A172 (cell line): ENCODE measurements around the gene CCDC106. TPM values are rescaled to one million over a fixed set of nuclear protein-coding genes. Genes with fewer than 3 reads are reported as not detected.

Source experiments
- DNase-seq: peaks from one replicate; pipeline ENCODE4 v3.0.0-alpha.2; 2015; ENCODE audit warnings: low spot score
- total RNA-seq: library from RNA; depleted of rRNA; stranded (reverse); fragments of >200 nt; shearing (Covaris generic); gene quantifications from 2 replicates; pipeline ENCODE4 v1.2.3, GENCODE V29; 2014

Gene CCDC106
- total RNA-seq, 1 experiment from 2014 or later = 2.6 TPM

GRCh38 chr19:55683449-55684261, 35.6 kb downstream of the CCDC106 start:
- DNase-seq = no peak

GRCh38 chr19:55684946-55685681, 37.1 kb downstream of the CCDC106 start:
- DNase-seq = no peak

- DNase-seq = no peak
Observed at GRCh38 chr19:55685776-55686175, 37.8 kb downstream of the CCDC106 start.

DNA sequence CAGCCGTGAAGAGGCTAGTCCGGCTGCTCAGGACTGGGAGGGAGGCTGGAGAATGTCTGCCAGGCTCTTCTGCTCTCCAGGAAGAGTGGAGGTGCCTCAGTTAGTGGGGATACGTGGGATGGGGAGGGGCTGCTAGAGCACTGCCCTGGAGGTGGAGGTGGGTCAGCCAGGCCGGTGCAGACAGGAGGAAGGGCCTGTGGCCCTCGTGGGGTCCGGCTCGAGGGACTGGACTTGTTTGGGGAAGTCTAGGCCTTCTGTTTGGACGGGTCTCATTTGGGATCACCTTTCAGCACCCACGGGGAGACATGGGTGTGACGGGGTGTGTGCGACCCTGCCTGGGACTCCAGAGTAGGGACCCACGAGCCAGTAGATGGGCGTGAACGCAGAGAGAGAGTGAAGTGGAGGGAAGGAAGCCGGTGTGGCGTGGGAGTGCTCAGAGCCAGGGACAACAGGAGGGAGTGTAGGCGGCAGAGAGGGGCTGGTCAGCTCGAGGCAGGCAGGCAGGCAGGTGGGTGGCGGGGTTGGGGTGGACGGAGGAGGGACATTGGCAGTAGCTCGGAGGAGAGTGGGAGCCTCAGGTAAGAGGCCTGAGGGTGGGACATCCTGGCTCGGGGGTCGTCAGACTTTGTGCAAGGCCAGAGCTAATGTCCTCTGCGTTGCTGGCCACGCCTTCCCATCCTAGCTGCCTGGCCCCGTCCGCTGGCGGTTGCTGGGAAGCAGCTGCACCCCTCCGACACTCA, 38.5 kb downstream of the CCDC106 start:
- DNase-seq = no peak

DNA sequence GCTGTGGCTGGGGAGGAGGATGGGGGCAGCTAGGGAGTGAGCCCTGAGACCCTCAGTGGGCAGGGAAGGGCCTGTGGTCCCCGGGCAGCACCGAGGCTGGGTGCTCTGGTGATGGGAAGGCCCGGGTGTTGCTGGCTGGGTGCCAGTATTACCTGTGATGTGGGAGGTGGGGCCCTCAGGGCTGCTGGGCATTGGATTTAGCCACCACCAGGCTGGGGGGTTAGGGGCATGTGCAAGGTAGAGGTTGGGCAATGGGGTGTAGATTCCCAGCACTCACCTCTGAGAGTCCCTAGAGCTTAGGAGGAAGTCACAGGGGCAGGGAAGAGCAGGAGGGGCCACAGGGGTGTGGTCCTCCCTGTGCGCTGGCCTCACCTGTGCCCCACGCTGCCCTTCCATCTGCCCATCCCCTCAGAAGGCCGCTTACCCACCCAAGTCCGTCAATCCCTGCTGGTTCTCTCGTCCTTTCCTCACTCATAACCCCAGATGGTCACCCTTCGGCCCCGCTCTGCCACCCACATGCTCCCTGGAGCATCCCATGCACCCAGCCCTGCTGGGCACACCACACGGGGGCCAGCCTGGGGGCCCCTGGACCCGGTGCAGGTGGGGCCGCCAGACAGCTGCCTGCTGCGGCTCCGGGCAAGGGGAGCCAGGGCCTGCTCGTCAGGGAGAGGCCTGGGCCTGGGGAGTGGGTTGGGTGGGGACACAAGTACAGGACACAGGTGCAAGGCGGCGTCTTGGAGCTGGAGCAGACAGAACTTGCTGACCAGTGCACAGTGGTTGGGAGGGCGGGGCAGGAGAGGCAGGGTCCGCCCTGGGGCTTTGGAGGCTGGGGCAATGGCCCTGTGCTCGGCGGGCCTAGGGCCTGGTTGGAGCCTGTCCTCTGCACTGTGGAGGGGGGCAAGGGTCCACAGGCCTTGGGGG, 39.5 kb downstream of the CCDC106 start:
- no peak for DNase-seq

DNA sequence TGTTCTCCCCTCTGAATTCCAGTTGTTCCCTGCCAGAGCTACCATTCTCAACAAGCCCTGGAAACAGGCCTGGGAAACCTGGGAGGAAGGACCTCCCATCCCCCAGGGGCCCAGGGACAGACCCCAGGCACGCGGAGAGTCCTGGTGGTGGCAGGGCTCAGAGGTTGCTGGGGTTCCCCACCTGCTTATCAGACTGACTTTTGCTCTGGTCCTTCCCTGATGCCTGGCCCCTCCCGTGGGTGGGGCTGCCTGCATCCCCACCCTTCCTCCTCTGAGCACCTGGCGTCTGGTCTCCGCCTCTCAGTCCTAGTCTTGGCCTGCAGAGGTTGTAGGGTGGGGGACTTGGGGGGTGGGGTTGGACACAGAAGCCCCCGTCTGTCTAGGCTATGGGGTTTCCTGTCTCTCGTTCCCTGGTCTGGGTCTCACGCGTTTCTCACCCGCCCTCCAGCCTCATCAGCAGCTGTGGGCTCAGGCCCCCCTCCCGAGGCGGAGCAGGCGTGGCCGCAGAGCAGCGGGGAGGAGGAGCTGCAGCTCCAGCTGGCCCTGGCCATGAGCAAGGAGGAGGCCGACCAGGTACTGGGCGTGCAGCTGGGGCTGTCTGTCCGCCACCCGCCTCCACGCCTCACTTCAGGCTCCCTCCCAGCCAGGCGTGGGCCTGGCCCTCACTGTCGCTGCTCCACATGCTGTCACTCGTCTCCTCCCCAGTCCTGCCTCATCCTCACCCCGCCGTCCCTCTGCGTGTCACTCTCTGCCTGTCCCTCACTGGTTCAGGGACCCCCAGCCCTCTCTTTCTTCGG, 40.6 kb downstream of the CCDC106 start:
- DNase-seq = no peak

GRCh38 chr19:55689411-55690108, 41.5 kb downstream of the CCDC106 start:
- no peak for DNase-seq

GRCh38 chr19:55690109-55690768, 42.2 kb downstream of the CCDC106 start:
- DNase-seq = no peak

- no peak for DNase-seq
Observed at GRCh38 chr19:55690769-55691545, 42.9 kb downstream of the CCDC106 start.

DNA sequence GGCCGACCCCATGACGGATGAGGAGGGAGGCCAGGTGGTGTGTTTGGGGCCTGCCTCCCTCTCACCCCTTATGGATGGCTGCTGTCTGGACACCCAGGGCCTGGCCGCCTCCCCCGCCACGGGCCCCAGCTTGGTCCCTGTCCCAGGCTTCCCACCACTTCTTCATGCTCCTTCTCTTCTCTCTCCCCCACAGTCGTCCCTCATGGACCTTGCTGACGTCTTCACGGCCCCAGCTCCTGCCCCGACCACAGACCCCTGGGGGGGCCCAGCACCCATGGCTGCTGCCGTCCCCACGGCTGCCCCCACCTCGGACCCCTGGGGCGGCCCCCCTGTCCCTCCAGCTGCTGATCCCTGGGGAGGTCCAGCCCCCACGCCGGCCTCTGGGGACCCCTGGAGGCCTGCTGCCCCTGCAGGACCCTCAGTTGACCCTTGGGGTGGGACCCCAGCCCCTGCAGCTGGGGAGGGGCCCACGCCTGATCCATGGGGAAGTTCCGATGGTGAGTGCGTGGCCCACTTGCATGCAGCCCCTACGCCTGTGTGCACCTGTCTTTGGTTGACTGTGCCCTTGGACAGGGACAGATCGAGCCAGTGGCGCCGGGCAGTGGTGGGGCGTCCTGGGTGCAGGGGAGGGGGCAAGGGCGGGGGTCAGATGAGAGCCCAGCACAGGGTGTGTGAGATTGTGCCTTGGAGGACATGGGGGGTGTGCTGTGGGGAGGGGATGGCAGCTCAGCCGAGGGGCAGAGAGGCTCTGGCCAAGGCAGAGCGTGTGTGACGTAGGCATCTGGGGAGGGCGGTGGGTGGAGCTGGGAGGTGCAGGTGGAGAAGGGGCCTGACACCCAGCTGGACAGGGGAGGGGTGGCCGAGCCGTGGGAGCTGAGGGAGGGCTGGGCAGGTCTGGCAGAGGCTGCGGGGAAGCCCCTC, 43.8 kb downstream of the CCDC106 start:
- DNase-seq = no peak

- no peak for DNase-seq
Observed at GRCh38 chr19:55692681-55693081, 44.7 kb downstream of the CCDC106 start.

DNA sequence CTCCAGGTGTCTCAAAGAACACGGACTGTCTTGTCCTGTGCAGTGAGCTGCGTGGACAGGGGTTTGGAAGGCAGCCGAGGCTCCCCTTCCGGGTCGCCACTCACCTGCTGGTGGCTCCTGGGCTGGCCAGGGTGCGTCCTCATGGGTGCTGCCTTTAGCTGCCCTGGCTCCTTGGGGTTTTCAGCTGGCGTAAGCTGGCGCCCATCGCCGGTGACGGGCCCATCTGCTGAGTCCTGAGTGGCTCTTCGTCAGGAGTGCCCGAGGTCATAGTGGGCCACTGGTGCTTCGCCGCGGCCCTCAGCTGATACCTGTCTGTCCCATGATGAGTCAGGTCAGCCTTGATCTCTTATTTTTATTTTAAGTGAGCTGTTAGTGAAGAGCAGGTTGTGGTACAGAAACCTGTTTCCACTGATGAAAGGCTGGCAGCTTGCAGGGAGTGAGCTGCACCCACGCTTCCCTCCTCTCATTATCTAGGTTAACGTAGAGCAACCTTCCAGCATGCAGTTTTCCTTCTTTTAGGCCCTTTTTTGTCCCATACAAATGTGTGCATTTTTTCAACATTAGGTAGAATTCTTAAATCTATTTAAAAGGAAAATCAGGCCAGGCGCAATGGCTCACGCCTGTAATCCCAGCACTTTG, 45.4 kb downstream of the CCDC106 start:
- DNase-seq = no peak

- DNase-seq = no peak
Observed at GRCh38 chr19:55694241-55694655, 46.2 kb downstream of the CCDC106 start.

- no peak for DNase-seq
Observed at GRCh38 chr19:55694656-55695491, 46.9 kb downstream of the CCDC106 start.

DNA sequence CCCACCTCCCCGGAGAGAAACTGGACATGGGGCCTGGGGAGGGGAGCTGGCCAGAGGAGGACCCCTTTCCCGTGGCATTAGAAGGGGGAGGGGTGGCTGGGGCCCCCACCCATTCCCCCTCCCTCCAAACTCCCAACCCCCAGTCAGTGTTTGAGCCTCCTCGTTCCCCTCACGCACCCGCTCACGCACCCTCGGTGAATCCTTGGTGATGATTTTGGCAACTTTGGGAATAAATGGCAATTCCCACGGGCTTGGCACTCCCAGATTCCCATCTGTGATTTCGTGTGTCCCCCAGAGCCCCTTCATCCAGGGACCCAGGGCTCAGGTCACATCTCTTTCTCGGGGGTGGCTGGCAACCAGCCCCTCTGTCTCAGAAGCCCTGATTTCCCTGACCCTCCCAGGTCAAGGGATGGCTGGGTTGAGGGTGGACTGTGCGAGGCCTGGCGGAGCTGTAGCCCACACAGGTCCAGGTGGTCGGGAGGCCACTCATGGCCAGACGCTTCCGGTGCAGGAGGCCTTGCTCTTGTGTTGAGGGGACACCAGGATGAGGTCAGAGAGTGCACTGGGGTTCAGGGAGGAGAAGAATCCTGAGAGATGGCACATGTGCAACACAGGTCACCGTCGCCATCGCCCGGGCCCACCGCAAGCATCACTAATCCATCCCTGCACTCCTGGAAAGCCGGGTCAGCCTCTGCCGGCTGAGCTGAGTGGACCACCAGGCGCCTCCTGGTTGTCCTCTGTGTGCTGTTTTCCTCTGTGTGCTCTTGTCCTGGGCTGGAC, 47.7 kb downstream of the CCDC106 start:
- DNase-seq = no peak
